ENCODE results near the gene CAPS2.
A peak's percentile ranks its signal among the peaks of the same experiment; 100 is the strongest.

Gene CAPS2

DNA sequence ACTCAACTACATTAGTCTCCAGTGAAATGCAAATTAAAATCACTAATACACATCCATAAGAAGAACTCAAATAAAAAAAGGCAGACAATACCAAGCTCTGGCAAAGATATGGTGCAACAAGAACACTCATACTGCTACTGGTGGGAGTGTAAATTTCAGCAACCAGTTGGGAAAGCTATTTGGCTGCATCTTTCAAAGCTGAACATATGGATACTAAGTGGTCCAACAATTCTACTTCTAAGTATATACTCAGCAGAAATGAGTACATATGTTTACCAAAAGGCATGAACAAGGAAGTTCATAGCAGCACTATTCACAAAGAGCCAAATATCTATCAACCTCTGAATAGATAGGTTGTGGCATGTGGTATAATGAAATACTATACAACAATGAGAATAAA, 27.3 kb downstream of the CAPS2 start:
- Mint-ChIP-seq H3K4me1 (no peaks in the 10 kb centered on the region), H3K27me3 (ENCODE audit: low read depth) (no peaks in the 10 kb centered on the region), H3K36me3 (ENCODE audit: low read depth) (peaks cover 8% of the 10 kb centered on the region), H3K27ac (no peak overlapping the region), H3K4me3 (no peak overlapping the region), H3K9me3 (peaks cover 6% of the 10 kb centered on the region)
- TF ChIP-seq, protein P1, sequence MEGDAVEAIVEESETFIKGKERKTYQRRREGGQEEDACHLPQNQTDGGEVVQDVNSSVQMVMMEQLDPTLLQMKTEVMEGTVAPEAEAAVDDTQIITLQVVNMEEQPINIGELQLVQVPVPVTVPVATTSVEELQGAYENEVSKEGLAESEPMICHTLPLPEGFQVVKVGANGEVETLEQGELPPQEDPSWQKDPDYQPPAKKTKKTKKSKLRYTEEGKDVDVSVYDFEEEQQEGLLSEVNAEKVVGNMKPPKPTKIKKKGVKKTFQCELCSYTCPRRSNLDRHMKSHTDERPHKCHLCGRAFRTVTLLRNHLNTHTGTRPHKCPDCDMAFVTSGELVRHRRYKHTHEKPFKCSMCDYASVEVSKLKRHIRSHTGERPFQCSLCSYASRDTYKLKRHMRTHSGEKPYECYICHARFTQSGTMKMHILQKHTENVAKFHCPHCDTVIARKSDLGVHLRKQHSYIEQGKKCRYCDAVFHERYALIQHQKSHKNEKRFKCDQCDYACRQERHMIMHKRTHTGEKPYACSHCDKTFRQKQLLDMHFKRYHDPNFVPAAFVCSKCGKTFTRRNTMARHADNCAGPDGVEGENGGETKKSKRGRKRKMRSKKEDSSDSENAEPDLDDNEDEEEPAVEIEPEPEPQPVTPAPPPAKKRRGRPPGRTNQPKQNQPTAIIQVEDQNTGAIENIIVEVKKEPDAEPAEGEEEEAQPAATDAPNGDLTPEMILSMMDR (IDR thresholded peaks at IDR 0.05; ENCODE audit: unreplicated experiment in 3 of 3), result no peak

DNA sequence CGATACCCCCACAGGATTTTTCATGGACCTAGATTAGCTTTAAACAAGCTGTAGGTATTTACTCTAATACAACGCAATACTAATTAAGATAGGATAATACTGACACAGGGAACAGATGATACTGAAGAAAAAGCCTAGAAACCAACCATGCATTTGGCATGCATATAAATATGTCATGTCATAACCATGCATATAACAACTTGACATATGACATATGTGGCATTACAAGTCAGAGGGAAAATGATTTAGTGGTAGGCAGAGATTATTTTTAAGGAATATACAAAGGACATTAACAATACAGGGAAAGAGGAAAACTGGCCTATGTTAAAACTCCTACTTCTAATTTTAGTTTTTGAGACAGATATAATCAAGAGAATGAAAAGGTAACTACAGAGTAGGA, 27.9 kb downstream of the CAPS2 start:
- Mint-ChIP-seq H3K27ac (no peak overlapping the region), H3K36me3 (ENCODE audit: low read depth) (peaks cover 8% of the 10 kb centered on the region), H3K4me3 (no peak overlapping the region), H3K4me1 (no peaks in the 10 kb centered on the region), H3K9me3 (peaks cover 6% of the 10 kb centered on the region), H3K27me3 (ENCODE audit: low read depth) (no peaks in the 10 kb centered on the region)
- TF ChIP-seq, protein P1 (IDR thresholded peaks at IDR 0.05; ENCODE audit: unreplicated experiment in 3 of 3), result no peak

DNA sequence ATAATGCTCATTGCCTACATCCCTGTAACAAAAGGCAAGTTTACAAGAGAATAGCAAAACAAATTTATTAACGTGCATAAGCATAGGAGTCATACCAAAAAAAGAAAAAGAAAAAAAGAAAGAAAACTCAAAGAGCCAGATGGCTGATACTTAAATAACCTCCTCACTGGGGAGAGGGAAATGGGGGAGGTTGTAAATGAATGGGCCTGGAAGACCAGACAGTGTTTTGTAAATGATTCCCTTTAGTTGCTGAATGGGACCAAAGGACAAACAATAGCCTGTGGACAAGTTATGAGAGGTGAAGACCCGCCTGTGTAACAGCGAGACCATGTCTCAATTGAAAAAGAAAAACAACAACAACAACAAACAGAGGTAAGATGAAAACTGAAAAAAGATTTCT, 35.3 kb downstream of the CAPS2 start:
- no peak overlapping the region for H3K4me3 Mint-ChIP-seq
- H3K4me1 Mint-ChIP-seq, result peaks cover 3% of the 10 kb centered on the region
- TF ChIP-seq, protein P1 (IDR thresholded peaks at IDR 0.05; ENCODE audit: unreplicated experiment in 3 of 3), result no peak
- no peak overlapping the region for H3K27ac Mint-ChIP-seq
- H3K36me3 Mint-ChIP-seq (ENCODE audit: low read depth), result no peaks in the 10 kb centered on the region
- no peaks in the 10 kb centered on the region for H3K9me3 Mint-ChIP-seq
- H3K27me3 Mint-ChIP-seq (ENCODE audit: low read depth), result no peaks in the 10 kb centered on the region

DNA sequence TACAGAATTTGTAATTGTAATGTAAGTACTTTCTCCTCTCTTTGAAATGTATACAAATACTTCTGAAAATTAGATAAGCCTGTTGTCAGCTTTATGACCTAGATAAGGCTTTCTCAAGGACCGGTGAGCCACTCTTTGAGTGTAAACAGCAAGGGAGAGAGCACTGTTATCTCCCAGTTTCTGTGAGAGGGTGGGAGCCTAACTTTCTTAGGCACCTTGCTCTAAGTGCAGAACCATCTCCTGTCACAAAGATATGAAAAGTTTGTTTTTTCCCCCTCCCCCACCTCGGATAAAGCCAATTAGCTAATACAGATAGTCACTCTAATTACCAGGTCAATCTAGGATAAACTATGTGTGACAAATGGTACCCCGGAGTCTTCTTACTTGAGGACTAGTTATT, 35.8 kb downstream of the CAPS2 start:
- Mint-ChIP-seq H3K4me1 (peaks cover 7% of the 10 kb centered on the region), H3K27me3 (ENCODE audit: low read depth) (no peaks in the 10 kb centered on the region), H3K4me3 (no peak overlapping the region), H3K36me3 (ENCODE audit: low read depth) (no peaks in the 10 kb centered on the region), H3K27ac (no peak overlapping the region), H3K9me3 (no peaks in the 10 kb centered on the region)
- TF ChIP-seq, protein P1 (IDR thresholded peaks at IDR 0.05; ENCODE audit: unreplicated experiment in 3 of 3), result no peak

DNA sequence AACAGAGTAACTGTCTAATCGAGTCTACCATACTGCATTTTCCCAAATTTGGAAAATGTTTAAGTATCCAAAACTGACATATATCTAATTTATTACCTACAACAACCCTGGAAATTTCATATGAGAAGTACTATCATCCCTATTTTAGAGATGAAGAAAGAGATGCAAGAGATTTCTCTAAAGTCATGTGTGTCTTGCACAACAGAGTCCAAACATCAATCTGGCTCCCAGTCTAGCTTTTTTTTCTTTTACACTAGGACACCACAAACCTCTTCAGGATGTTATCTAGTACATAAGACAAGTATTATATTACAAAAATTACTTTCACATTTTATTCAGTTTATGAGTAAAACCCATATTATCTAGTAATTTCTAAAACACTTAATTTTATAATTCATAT, 39.1 kb downstream of the CAPS2 start:
- no peak overlapping the region for H3K4me3 Mint-ChIP-seq
- TF ChIP-seq, protein P1 (IDR thresholded peaks at IDR 0.05; ENCODE audit: unreplicated experiment in 3 of 3), result no peak
- no peaks in the 10 kb centered on the region for H3K36me3 Mint-ChIP-seq (ENCODE audit: low read depth)
- peaks cover 14% of the 10 kb centered on the region for H3K4me1 Mint-ChIP-seq
- H3K27me3 Mint-ChIP-seq (ENCODE audit: low read depth), result no peaks in the 10 kb centered on the region
- no peaks in the 10 kb centered on the region for H3K9me3 Mint-ChIP-seq
- no peak overlapping the region for H3K27ac Mint-ChIP-seq

DNA sequence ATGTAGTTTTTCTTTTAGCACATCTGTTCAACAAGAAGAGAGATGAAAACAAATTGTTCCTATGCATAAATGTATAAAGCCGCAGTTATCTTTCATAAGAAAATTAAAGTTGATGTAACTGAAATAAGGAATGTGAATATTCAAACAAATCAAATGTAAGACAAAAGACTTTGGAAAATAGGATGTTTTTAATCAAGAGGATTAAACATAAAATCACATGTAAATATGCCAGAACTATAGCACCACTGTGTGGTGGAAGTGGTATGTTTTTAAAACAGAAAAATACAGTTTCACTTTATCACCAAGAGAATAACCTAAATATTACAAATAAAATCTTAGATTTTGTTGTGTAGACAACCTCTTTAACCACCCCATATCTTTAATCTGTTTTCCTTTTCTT, 40.4 kb downstream of the CAPS2 start:
- no peaks in the 10 kb centered on the region for H3K36me3 Mint-ChIP-seq (ENCODE audit: low read depth)
- H3K4me1 Mint-ChIP-seq, result peaks cover 14% of the 10 kb centered on the region
- peak overlapping the region; percentile 68 to 80 (median 68) for H3K27ac Mint-ChIP-seq
- H3K27me3 Mint-ChIP-seq (ENCODE audit: low read depth), result no peaks in the 10 kb centered on the region
- no peak overlapping the region for H3K4me3 Mint-ChIP-seq
- no peaks in the 10 kb centered on the region for H3K9me3 Mint-ChIP-seq
- TF ChIP-seq, protein P1 (IDR thresholded peaks at IDR 0.05; ENCODE audit: unreplicated experiment in 3 of 3), result peak; percentile 48 to 60 (median 53)

Data from nephron (organoid).